Keratinocyte (primary cell): ENCODE measurements around the gene USH2A.

Source experiments
- CTCF ChIP-seq, 3 experiments: IDR thresholded peaks in 1 of 3; conservative IDR thresholded peaks in 1 of 3; optimal IDR thresholded peaks in 1 of 3; 2 replicates in 2 of 3; 3 replicates in 1 of 3; pipeline versions ENCODE3 to v1.5.1; 2011; ENCODE audit warnings: low read length in 3 of 3, mild to moderate bottlenecking in 3 of 3, moderate library complexity in 2 of 3, control low read depth in 1 of 3, inconsistent platforms in 1 of 3; ENCODE audit not compliant: insufficient read depth in 2 of 3; ENCODE audit errors: extremely low read depth in 1 of 3
- EZH2 ChIP-seq: IDR thresholded peaks from one replicate; pipeline ENCODE4 v1.6.1; 2012; ENCODE audit warnings: inconsistent platforms, mild to moderate bottlenecking, low read length, moderate library complexity

- no peak for TF ChIP-seq CTCF (optimal IDR thresholded peaks at IDR 0.05 in 1 of 3, IDR thresholded peaks at IDR 0.05 in 1 of 3, conservative IDR thresholded peaks at IDR 0.05 in 1 of 3; ENCODE audit: extremely low read depth in 1 of 3, insufficient read depth in 2 of 3, low read length in 3 of 3)
- TF ChIP-seq EZH2 = no peak
These were observed 616.0 kb downstream of the USH2A start for GRCh38 chr1:215807218-215807617.
